HL-60 (cell line): ENCODE data around the gene SHROOM3.

Source experiments
- POLR2AphosphoS5 ChIP-seq: IDR thresholded peaks from 2 replicates; pipeline ENCODE4 v1.6.1; 2012; ENCODE audit warnings: low read depth
- TF ChIP-seq, protein P1 (sequence below): IDR thresholded peaks from one replicate; pipeline ENCODE4 v1.5.1; 2011; ENCODE audit warnings: low read length, control low read depth, inconsistent platforms; ENCODE audit not compliant: insufficient read depth

DNA sequence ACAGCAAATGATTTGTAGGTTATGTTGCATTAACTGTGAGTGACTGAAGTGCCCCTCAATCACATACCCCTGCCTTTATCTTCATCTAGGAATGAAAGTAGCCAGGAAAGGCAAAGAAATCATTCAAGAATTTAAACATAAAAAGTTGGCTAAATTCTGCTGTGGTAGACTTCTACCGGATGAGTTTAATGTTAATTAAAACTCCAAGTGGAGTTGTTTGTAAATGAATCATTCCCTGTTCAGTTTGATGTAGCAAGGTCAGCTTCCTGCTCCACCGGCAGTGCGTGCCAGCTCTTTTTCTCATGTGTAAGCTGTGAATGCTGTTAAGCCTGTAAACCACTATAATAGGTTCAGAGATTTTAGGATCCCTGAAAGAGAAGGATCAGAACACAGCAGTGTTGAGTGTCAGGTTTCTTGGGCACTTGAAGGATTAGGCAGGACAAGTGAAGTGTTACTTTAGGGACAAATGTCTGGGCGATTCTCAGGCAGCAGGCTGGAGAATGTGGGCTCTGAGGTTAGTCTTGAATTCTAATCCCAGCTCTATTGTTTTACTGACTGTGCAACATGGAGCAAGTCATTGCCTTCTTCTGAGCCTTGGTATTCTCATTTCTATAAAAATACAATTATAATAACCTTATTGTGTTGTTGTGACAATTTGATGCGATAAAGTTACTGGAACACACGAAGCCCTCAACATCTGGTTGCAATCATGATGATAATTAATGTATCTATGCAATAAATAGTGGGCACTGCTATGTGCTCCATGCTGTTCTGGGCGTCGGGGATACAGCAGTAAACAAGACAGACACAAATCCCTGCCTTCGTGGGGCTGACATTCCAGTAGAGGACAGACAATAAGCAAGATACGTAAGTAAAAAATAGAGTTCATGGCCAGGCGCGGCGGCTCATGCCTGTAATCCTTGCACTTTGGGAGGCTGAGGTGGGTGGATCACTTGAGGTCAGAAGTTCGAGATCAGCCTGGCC lies 112.0 kb downstream of the SHROOM3 start:
- TF ChIP-seq, protein P1, sequence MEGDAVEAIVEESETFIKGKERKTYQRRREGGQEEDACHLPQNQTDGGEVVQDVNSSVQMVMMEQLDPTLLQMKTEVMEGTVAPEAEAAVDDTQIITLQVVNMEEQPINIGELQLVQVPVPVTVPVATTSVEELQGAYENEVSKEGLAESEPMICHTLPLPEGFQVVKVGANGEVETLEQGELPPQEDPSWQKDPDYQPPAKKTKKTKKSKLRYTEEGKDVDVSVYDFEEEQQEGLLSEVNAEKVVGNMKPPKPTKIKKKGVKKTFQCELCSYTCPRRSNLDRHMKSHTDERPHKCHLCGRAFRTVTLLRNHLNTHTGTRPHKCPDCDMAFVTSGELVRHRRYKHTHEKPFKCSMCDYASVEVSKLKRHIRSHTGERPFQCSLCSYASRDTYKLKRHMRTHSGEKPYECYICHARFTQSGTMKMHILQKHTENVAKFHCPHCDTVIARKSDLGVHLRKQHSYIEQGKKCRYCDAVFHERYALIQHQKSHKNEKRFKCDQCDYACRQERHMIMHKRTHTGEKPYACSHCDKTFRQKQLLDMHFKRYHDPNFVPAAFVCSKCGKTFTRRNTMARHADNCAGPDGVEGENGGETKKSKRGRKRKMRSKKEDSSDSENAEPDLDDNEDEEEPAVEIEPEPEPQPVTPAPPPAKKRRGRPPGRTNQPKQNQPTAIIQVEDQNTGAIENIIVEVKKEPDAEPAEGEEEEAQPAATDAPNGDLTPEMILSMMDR = no peak
- TF ChIP-seq POLR2AphosphoS5 = no peak
